ENCODE measurements around the gene GNB1. TPM values are rescaled to one million over a fixed set of nuclear protein-coding genes. Genes with fewer than 3 reads are reported as not detected.
"Not testable (repeated sequence)": the region's sequence is repeated elsewhere in the genome, so short reads cannot be mapped to it uniquely, and the experiment has no call there.

GNB1 gene
- total RNA-seq (2014; rRNA removed; shearing (Covaris generic)), result 80.3 and 137 TPM in 2 replicates

DNA sequence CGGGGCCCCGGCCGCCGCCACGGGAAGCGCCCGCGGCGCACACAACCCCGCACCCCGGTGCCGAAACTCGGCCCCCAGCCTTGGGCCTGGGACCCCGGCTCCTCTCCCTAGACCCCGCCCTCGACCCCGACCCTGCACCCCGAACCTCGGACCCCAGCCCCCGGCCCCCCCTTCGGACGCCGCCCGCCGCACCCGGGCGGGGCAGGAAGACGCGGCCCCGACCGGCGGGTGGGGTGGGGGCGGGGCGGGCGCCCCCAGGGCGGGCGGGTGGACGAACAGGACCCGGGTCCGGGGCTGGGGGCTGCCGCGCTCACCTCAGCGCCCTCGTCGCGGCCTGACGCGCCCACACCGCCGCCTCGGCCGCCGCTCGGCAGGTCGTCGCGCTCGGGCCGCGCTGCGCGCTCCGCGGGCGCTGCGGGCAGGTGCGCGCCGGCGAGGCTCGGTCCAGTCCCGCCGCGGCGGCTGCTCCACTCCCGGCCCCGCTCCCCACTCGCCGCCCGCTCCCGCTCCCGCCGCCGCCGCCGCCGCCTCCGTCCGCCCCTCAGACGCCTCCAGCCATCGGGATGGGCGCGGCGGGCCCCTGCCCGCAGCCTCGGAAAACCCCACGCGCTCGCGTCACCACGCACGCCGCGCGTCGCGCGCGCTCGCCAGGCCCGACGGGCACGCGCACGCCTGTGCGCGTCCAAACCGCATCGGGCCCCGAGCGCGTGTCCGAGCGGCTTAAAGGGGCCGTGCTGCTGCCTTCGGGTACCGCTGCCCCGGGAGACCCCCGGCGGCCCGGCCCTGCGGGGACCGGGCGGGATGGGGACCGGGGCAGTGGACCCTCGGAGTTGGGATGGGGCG is at the start of gene GNB1:
Gene GNB1 (minus strand): TSS at position 582 of the 843 bp plus-strand sequence. CDS start 65,634 bp downstream, outside the sequence.
- DNase-seq (ENCODE audit: low read depth), result peak; percentile 86

DNA sequence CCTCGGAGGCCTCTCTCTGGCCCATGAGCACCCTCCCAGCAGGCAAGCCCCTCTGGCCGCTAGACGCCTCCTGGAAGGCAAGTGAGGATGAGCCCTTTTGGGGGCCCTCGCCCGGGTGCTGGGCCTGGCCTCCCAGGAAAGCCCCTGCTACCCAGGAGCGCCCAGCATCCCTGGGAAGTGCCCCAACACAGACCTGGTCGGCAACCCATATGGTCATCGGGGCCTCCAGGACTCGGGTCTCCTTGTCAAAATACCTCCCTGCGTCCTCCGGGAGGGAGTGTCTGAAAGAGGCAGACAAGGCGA is 49.2 kb upstream of the GNB1 start:
- no peak for DNase-seq (ENCODE audit: low read depth)

- DNase-seq (ENCODE audit: low read depth), result no peak
Observed at GRCh38 chr1:1939296-1940122, 48.6 kb upstream of the GNB1 start.

DNA sequence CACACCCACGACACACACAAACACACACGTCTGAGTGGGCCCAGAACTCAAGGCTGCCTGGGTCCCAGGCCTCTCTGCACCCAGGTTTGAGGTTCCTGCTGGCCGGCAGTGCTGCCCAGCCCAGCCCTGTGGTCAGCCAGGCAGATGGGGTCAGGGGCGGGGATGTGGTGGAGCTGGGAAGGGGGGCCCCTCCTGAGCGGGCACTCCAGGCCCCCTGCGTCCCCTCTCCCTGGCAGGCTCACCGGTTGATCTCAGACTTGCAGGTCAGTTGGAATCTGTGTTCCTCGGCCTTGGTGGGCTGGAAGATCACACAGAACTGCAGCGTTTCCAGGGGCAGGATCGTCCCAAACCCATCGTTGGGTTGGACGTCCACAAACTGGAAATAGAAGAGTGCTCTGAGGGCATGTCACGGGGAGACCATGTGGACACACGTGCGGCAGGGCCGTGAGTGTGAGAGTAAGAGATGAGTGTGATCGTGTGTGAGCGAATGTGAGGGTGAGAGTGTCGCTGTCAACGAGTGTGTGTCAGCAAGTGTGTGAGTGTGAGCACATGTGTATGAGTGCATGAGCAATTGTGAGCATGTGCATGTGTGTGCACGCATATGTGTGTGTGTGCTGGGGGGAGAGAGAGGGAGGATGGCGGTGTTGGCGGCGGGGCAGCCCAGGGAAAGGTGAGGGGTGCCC is 47.9 kb upstream of the GNB1 start:
- no peak for DNase-seq (ENCODE audit: low read depth)

GRCh38 chr1:1938276-1938573 is 47.3 kb upstream of the GNB1 start:
- no peak for DNase-seq (ENCODE audit: low read depth)

GRCh38 chr1:1937549-1938275 is 46.8 kb upstream of the GNB1 start:
- no peak for DNase-seq (ENCODE audit: low read depth)

- DNase-seq (ENCODE audit: low read depth), result no peak
Observed at GRCh38 chr1:1937061-1937460, 46.2 kb upstream of the GNB1 start.

DNA sequence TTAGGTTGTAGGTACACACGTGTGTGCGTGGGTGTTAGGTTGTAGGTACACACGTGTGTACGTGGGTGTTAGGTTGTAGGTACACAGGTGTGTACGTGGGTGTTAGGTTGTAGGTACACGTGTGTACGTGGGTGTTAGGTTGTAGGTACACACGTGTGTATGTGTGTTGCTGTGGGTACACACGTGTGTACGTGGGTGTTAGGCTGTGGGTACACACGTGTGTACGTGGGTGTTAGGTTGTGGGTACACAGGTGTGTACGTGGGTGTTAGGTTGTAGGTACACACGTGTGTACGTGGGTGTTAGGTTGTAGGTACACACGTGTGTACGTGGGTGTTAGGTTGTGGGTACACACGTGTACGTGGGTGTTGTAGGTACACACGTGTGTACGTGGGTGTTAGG is 44.0 kb upstream of the GNB1 start:
- DNase-seq (ENCODE audit: low read depth), result not testable (repeated sequence)

DNA sequence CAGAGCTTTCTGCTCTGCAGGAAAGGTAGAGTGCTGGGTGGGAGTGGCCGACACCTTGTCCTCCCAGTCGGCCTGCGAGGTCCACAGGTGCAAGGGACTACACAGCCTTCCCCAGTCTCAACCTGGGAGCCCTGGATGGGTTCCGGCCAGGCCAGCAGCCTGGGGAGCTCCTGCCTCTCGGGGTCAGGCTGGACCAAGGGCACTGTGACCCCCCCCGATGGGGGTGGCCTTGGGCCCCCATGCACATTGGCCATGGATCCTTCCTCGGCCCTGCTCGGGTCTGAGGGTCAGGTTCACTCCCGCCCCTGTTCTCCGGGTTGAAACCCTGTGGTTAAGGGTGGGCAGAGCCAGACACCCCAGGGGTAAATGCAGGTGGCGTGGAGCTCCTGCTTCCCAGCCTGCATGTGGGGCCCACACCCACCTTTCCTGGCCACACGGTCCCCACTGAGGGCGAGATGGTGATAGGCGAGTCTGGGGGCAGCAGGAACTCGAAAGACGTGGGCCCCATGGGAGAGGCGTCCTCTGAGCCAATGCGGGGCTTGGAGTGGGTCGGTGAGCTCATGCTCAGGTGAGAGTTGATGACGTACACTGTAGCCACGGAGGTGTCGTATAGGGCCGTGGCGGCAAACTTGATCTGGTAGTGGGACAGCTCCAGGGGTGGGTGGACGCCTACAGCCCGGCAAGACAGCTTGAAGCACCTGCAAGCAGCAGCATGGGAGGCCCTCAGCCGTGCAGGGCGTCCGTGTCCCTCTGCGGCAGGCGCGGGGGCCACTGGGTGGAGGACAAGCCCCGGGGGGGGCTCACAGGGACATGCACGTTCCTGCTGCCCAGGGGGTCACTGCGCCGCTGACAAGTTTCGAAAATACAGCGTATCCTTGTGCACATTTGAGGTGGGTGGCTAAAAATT is 39.0 kb upstream of the GNB1 start:
- DNase-seq (ENCODE audit: low read depth), result no peak

DNA sequence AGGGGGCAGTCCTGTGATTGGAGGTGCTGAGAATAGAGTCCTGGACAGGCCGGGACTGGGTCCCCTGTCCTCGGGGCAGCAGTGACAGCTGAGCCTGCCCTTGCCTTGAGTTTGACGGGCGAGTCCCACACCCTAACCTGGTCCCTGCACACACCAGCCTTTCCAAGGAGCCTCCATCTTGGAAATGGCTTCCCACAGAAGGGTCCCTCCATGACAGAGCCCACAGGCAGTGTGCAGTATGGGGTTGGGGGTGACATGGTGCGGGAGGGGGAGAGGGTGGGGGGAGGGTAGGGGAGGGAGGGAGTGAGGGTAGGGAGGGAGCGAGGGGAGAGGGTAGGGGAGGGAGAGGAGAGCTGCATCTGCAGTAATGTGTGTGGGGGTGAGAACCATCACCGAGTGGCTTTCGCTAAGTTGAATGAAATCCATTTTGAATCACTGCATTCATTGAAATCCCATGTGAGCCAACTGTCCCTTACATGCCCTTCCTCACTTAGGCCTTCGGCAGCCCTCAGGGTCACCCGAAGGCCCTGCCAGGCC is 38.3 kb upstream of the GNB1 start:
- DNase-seq (ENCODE audit: low read depth), result no peak

DNA sequence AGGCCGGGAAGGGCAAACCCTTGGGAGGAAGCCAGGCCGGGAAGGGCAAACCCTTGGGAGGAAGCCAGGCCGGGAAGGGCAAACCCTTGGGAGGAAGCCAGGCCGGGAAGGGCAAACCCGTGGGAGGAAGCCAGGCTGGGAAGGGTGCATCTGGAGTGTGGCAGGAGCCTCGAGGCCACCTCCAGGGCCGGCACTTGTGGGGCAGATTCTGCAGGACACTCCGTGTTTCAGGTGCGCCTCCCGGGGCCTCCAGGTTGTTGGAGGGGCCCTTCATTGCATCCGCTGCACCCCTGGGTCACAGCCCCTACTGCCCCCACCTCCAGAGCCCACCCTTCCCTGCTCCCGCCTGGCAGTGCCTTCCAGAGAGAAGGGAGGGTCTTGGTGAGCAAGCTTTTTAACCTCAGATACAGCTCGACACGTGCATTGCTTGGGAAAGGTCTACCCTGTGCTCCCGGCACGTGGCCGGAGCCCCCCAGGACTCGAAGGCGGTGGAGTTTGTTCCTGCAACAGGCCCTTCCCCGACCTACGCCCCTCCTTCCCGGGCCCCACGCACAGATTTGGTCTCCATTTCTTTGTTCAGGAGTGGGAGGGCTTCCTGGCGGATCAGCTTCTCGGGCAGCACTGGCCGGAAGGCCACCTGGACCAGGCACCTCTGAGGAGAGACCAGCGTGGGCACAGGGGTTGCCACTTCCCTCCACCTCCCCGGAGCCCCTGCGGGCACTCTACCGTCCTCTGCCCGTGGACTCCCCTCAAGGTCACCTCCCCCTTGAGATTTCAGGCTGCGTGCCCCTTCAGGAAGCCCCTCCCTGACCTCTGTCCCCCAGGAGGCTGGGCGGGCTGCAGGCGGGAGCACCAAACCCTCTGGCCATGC is 37.6 kb upstream of the GNB1 start:
- DNase-seq (ENCODE audit: low read depth), result no peak

GRCh38 chr1:1927751-1928150 is 36.9 kb upstream of the GNB1 start:
- no peak for DNase-seq (ENCODE audit: low read depth)

- no peak for DNase-seq (ENCODE audit: low read depth)
Observed at GRCh38 chr1:1926886-1927660, 36.2 kb upstream of the GNB1 start.

- no peak for DNase-seq (ENCODE audit: low read depth)
Observed at GRCh38 chr1:1926346-1926811, 35.5 kb upstream of the GNB1 start.

GRCh38 chr1:1925437-1926345 is 34.8 kb upstream of the GNB1 start:
- no peak for DNase-seq (ENCODE audit: low read depth)

GRCh38 chr1:1924849-1925248 is 34.0 kb upstream of the GNB1 start:
- DNase-seq (ENCODE audit: low read depth), result no peak

DNA sequence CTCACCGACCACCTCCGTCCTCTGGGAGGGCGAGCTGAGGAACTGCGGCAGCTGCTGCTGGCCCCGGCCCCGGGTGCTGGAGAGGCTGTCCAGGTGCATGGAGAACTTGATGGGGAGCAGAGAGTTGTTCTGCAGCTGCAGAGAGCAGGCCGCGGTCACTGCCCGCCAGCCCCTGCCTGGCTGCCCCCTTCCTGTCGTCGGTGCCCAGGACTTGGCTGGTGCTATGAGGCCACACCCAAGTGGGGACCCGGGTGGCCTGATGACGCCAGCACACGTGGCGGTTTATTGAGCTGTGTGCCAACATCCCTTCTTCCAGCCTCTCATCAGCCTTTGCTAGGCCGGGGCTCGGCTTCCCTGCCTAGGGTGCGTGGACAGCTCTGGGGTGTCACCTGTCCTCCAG is 33.5 kb upstream of the GNB1 start:
- DNase-seq (ENCODE audit: low read depth), result no peak

Data from M059J (cell line).